Progenitor cell of endocrine pancreas (in vitro differentiated cells): ENCODE measurements around the gene TET1. TPM values are rescaled to one million over a fixed set of nuclear protein-coding genes. Genes with fewer than 3 reads are reported as not detected.
"Not testable (repeated sequence)": the region's sequence is repeated elsewhere in the genome, so short reads cannot be mapped to it uniquely, and the experiment has no call there.

Source experiments
- DNase-seq: peaks from one replicate; pipeline ENCODE4 v3.0.0; 2021; ENCODE audit warnings: low spot score; ENCODE audit not compliant: unreplicated experiment
- H3K27ac Mint-ChIP-seq: 2 replicates; pipeline ENCODE4 v1.8.0; 2021; ENCODE audit warnings: mild to moderate bottlenecking, moderate library complexity, mixed read lengths
- H3K27me3 Mint-ChIP-seq: 2 replicates; pipeline ENCODE4 v1.8.0; 2021; ENCODE audit warnings: mixed read lengths
- H3K36me3 Mint-ChIP-seq: 2 replicates; pipeline ENCODE4 v1.8.0; 2022; ENCODE audit warnings: mixed read lengths; ENCODE audit not compliant: insufficient read depth
- H3K4me1 Mint-ChIP-seq: 2 replicates; pipeline ENCODE4 v1.8.0; 2021; ENCODE audit warnings: low read depth, mixed read lengths
- H3K4me3 Mint-ChIP-seq: 2 replicates; pipeline ENCODE4 v1.8.0; 2021; ENCODE audit warnings: low read depth, mild to moderate bottlenecking, moderate library complexity, mixed read lengths
- H3K9me3 Mint-ChIP-seq: 2 replicates; pipeline ENCODE4 v1.8.0; 2021; ENCODE audit warnings: low read depth, mixed read lengths
- CTCF ChIP-seq: fragments of 200-600 bp; sonication (generic); IDR thresholded peaks from one replicate; pipeline ENCODE4 v1.5.0; 2021; ENCODE audit warnings: antibody characterized with exemption, mild to moderate bottlenecking; ENCODE audit not compliant: unreplicated experiment
- total RNA-seq: library from RNA; stranded (reverse); gene quantifications from 2 replicates; pipeline ENCODE4 v1.2.1, GENCODE V29; 2021

The TET1 gene
- total RNA-seq, 1 donor from 2014 or later, result 37.3 TPM

- Mint-ChIP-seq H3K36me3 (peaks cover 19% of the 10 kb centered on the region), H3K4me3 (no peak overlapping the region), H3K27ac (no peak overlapping the region), H3K27me3 (no peaks in the 10 kb centered on the region), H3K9me3 (no peaks in the 10 kb centered on the region), H3K4me1 (no peaks in the 10 kb centered on the region)
- no peak for DNase-seq
- no peak for TF ChIP-seq CTCF
Measured at GRCh38 chr10:68732651-68733050, 172.5 kb downstream of the TET1 start.

- no peak overlapping the region for H3K4me3 Mint-ChIP-seq
- no peak for DNase-seq
- no peak for TF ChIP-seq CTCF
- peaks cover 22% of the 10 kb centered on the region for H3K36me3 Mint-ChIP-seq
- H3K27ac Mint-ChIP-seq, result no peak overlapping the region
- no peaks in the 10 kb centered on the region for H3K9me3 Mint-ChIP-seq
- no peaks in the 10 kb centered on the region for H3K4me1 Mint-ChIP-seq
- H3K27me3 Mint-ChIP-seq, result no peaks in the 10 kb centered on the region
Measured at GRCh38 chr10:68734349-68734748, 174.2 kb downstream of the TET1 start.

DNA sequence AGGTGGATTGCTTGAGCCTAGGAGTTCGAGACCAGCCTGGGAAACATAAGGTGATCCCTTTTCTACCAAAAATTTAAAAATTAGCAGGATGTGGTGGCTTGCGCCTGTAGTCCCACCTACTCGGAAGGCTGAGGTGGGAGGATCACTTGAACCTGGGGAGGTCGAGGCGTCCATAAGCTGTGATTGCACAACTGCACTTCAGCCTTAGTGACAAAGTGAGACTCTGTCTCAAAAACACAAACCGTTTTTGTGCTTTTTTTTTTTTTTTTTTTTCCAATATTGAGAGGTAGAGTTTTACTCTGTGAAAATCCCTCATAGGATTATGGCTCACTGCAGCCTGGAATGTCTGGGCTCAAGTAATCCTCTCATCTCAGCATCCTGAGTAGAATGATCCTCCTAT, 175.0 kb downstream of the TET1 start:
- Mint-ChIP-seq H3K36me3 (peaks cover 25% of the 10 kb centered on the region), H3K4me1 (no peaks in the 10 kb centered on the region), H3K27me3 (no peaks in the 10 kb centered on the region)

DNA sequence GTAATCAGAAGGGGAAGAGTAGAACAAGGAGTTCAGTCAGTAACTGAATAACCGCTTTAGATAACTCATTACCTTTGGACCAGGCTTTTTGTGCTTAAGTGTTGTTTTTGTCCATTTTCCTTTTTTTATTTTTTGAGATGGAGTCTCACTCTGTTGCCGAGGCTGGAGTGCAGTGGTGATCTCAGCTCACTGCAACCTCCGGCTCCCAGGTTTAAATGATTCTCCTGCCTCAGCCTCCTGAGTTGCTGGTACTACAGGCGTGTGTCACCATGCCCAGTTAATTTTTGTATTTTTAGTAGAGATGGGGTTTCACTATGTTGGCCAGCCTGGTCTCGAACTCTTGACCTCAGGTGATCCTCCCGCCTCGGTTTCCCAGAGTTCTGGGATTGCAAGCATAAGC, 175.6 kb downstream of the TET1 start:
- not testable (repeated sequence) for H3K4me1 Mint-ChIP-seq, H3K4me3 Mint-ChIP-seq, H3K27me3 Mint-ChIP-seq, DNase-seq, H3K9me3 Mint-ChIP-seq, H3K27ac Mint-ChIP-seq
- peaks cover 26% of the 10 kb centered on the region for H3K36me3 Mint-ChIP-seq

More for the DNA sequence above, 175.0 kb downstream of the TET1 start:
- DNase-seq, result no peak
- H3K9me3 Mint-ChIP-seq, result no peaks in the 10 kb centered on the region
- H3K4me3 Mint-ChIP-seq, result no peak overlapping the region
- no peak for TF ChIP-seq CTCF
- no peak overlapping the region for H3K27ac Mint-ChIP-seq

DNA sequence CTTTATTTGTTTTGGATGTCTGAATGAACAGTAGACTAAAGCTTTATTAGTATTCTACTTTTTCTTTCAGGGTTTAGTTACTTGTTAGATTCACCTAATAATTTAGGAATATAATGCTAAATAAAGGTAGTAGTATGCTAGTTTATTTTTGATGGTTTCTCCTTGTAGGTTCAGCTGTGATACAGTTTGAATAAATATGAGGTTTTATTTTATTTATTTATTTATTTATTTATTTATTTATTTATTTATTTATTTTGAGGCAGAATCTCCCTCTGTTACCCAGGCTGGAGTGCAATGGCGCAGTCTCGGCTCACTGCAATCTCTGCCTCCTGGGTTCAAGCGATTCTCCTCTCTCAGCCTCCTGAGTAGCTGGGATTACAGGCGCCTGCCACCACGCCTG, 180.5 kb downstream of the TET1 start:
- H3K4me1 Mint-ChIP-seq, H3K9me3 Mint-ChIP-seq, H3K27me3 Mint-ChIP-seq, H3K27ac Mint-ChIP-seq, DNase-seq, H3K4me3 Mint-ChIP-seq: not testable (repeated sequence)
- H3K36me3 Mint-ChIP-seq, result peaks cover 23% of the 10 kb centered on the region

- Mint-ChIP-seq H3K4me1 (no peaks in the 10 kb centered on the region), H3K27me3 (no peaks in the 10 kb centered on the region), H3K36me3 (peaks cover 19% of the 10 kb centered on the region), H3K27ac (no peak overlapping the region), H3K9me3 (no peaks in the 10 kb centered on the region), H3K4me3 (no peak overlapping the region)
- no peak for DNase-seq
- TF ChIP-seq CTCF, result no peak
Measured at GRCh38 chr10:68742397-68742796, 182.3 kb downstream of the TET1 start.

Other genes starting within 250 kb of the TET1 start
- 222 and 225 TPM in 2 replicates for gene HNRNPH3, start 228.3 kb upstream of the TET1 start, total RNA-seq
- 9.6 and 11.1 TPM in 2 replicates for gene PBLD, start 227.4 kb upstream of the TET1 start, total RNA-seq
- 32.5 and 34.2 TPM in 2 replicates for gene RUFY2, start 153.1 kb upstream of the TET1 start, total RNA-seq
- gene DNA2, start 88.4 kb upstream of the TET1 start, total RNA-seq, result 33.3 and 34.5 TPM in 2 replicates
- 27.5 and 32.3 TPM in 2 replicates for gene SLC25A16, start 32.8 kb upstream of the TET1 start, total RNA-seq
- gene CCAR1, start 160.9 kb downstream of the TET1 start, total RNA-seq, result 150 and 156 TPM in 2 replicates